Measurements from ENCODE around the gene GMEB2. TPM values are rescaled to one million over a fixed set of nuclear protein-coding genes. Genes with fewer than 3 reads are reported as not detected.
"Not testable (repeated sequence)": the region's sequence is repeated elsewhere in the genome, so short reads cannot be mapped to it uniquely, and the experiment has no call there.

Gene GMEB2
- total RNA-seq, 1 experiment from 2014 or later: 8.4 TPM

DNA sequence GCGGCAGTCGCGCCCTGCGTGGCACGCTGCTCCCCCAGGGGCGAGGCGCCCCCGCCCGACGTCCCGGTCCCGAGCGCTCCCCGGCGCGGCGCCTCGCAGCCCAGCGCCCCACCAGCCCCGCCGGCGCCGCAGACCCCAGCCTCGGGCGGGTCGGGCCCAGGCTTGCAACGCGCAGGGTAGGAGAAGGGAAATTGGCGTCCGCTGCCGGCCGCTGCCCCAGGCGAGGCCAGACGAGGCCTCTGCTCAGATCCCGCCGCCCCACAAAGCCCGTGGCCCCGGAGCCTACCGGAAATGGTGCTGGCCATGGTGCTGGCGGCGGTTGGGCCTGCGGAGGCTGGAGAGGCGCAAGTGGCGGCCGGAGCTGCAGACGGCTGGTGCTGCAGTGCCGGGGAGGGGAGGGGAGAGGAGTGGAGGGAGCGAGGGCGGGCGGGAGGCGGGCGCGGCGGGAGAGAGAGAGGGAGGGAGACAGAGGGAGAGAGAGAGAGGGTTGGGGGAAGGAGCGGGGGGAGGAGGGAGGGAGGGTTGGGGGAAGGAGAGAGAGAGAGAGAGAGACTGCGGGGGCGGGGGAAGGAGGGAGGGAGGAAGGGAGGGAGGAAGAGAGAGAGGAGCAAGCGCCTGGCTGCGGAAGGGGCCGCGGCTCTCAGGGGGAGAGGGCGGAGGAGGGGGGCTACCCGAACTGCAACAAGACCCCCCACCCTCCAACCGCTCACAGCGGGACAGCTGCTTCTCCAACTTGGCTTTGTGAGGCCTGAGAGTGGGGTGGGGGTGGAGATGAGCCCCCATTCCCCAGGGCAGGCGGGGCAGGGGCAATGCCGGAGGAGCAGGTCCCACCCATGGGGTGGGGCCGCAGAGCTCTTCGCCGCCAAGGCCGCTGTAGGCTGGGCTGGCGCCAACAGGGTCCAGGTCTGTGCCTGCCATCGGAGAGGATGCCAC is 26.4 kb upstream of the GMEB2 start, which contains the start of gene STMN3:
Gene STMN3, minus strand, starts transcription at position 384 of the 933 bp plus-strand sequence. Its CDS starts 79 bp downstream, at position 305.
- H3K79me2 ChIP-seq (ENCODE audit: low read length): no peaks in the 10 kb centered on the region
- H3K9me2 ChIP-seq (replicated peaks; ENCODE audit: insufficient read depth, low read length): no peaks in the 10 kb centered on the region
- H3K4me2 ChIP-seq (ENCODE audit: low read depth, low read length, poor library complexity, severe bottlenecking): no peak within 1 kb of the TSS
- peaks cover 9% of the 10 kb centered on the region for H3K4me1 ChIP-seq (ENCODE audit: low read length)
- DNase-seq: no peak
- no peak within 1 kb of the TSS for H3K9ac ChIP-seq (ENCODE audit: low read length)
- H2AFZ ChIP-seq (ENCODE audit: low read length): no peak within 1 kb of the TSS
- H3K9me3 ChIP-seq (ENCODE audit: low read length): no peaks in the 10 kb centered on the region
- H3K27me3 ChIP-seq (ENCODE audit: low read length): no peaks in the 10 kb centered on the region
- no peaks in the 10 kb centered on the region for H4K20me1 ChIP-seq (ENCODE audit: insufficient read depth, low read depth, low read length)
- H3K36me3 ChIP-seq (ENCODE audit: insufficient read depth, low read length): no peaks in the 10 kb centered on the region
- no peak within 1 kb of the TSS for H3K27ac ChIP-seq (ENCODE audit: low read length)
- no peak within 1 kb of the TSS for H3K4me3 ChIP-seq (ENCODE audit: low read length)

DNA sequence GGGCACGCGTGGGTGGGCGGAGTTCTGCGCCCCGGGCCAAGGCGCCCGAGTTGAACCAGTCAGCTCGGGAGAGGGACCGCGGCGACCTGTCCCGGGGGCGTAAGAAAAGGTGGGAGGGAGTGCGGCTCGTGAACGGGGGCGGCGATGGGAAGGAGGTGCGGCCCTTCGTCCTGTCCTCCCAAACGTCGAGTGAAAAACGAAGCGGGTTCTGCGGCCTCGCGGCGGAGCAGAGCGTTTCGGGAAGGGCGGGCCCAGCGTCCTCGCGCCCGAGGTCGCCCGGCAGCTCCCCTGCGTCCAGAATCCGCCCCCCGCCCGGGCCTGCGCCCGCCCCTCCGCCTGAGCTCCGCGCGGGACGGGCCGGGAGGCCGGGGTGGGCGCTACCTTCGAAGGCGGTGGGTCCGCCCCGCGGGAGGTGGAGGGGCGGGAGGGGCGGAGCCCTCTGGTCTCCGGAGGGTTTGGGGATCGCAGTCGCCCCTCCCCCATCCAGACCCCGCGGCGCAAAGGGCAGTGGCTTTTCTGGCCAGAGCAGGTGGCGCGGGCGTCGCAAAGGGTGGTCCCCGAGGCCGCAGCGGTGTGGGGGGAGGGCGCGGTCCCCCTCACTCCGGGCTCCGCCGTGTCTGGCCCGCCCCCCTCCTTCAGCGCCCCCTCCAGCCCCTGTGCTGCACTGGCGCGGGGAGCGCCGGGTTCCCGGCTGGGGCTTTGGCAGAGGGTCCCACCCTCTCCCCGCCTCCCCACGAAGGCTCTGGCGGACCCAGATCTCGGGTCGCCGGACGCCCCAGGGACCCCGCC is 25.5 kb upstream of the GMEB2 start:
- no peak overlapping the region for H3K4me2 ChIP-seq (ENCODE audit: low read depth, low read length, poor library complexity, severe bottlenecking)

DNA sequence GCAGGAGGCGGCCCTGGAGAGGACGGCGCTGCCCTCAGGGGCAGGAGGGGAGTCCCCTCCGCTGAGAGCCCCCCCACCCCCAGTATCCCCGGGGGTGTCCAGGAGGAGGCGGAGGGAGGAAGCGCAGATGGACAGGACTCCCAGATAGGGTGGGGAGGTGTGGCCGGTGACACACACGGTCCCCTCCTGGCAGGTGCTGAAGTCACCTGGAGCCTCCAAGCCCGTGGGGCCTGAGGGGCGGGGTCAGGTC is 25.0 kb upstream of the GMEB2 start:
- Histone ChIP-seq H3K27ac (ENCODE audit: low read length) (no peak overlapping the region), H3K9ac (ENCODE audit: low read length) (no peak overlapping the region)

More for the DNA sequence above, 25.5 kb upstream of the GMEB2 start:
- no peak for DNase-seq
- Histone ChIP-seq H3K27me3 (ENCODE audit: low read length) (no peaks in the 10 kb centered on the region), H3K36me3 (ENCODE audit: insufficient read depth, low read length) (no peaks in the 10 kb centered on the region), H3K9me2 (replicated peaks; ENCODE audit: insufficient read depth, low read length) (no peaks in the 10 kb centered on the region), H3K27ac (ENCODE audit: low read length) (no peak overlapping the region), H3K4me1 (ENCODE audit: low read length) (peaks cover 3% of the 10 kb centered on the region), H4K20me1 (ENCODE audit: insufficient read depth, low read depth, low read length) (no peaks in the 10 kb centered on the region), H3K79me2 (ENCODE audit: low read length) (no peaks in the 10 kb centered on the region), H3K4me3 (ENCODE audit: low read length) (no peak overlapping the region), H3K9me3 (ENCODE audit: low read length) (no peaks in the 10 kb centered on the region), H2AFZ (ENCODE audit: low read length) (no peak overlapping the region), H3K9ac (ENCODE audit: low read length) (no peak overlapping the region)

DNA sequence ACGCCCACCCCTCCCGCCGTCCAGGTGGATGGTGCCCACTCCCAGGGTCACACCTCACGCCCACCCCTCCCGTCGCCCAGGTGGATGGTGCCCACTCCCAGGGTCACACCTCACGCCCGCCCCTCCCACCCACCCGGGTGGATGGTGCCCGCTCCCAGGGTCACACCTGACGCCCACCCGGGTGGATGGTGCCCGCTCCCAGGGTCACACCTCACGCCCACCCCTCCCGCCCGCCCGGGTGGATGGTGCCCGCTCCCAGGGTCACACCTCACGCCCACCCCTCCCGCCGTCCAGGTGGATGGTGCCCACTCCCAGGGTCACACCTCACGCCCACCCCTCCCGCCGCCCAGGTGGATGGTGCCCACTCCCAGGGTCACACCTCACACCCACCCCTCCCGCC is 23.6 kb upstream of the GMEB2 start:
- H3K79me2 ChIP-seq (ENCODE audit: low read length); H3K9me3 ChIP-seq (ENCODE audit: low read length); H3K4me2 ChIP-seq (ENCODE audit: low read depth, low read length, poor library complexity, severe bottlenecking); H3K9ac ChIP-seq (ENCODE audit: low read length); H2AFZ ChIP-seq (ENCODE audit: low read length); H3K4me3 ChIP-seq (ENCODE audit: low read length); H3K9me2 ChIP-seq (replicated peaks; ENCODE audit: insufficient read depth, low read length); H3K27me3 ChIP-seq (ENCODE audit: low read length); H4K20me1 ChIP-seq (ENCODE audit: insufficient read depth, low read depth, low read length); H3K36me3 ChIP-seq (ENCODE audit: insufficient read depth, low read length); DNase-seq; H3K27ac ChIP-seq (ENCODE audit: low read length); H3K4me1 ChIP-seq (ENCODE audit: low read length): not testable (repeated sequence)

More for the DNA sequence above, 25.0 kb upstream of the GMEB2 start:
- no peak for DNase-seq
- Histone ChIP-seq H3K27me3 (ENCODE audit: low read length) (no peaks in the 10 kb centered on the region), H3K4me1 (ENCODE audit: low read length) (no peaks in the 10 kb centered on the region), H3K9me3 (ENCODE audit: low read length) (no peaks in the 10 kb centered on the region), H3K79me2 (ENCODE audit: low read length) (no peaks in the 10 kb centered on the region), H4K20me1 (ENCODE audit: insufficient read depth, low read depth, low read length) (no peaks in the 10 kb centered on the region), H3K9me2 (replicated peaks; ENCODE audit: insufficient read depth, low read length) (no peaks in the 10 kb centered on the region), H3K36me3 (ENCODE audit: insufficient read depth, low read length) (no peaks in the 10 kb centered on the region), H2AFZ (ENCODE audit: low read length) (no peak overlapping the region), H3K4me2 (ENCODE audit: low read depth, low read length, poor library complexity, severe bottlenecking) (no peak overlapping the region), H3K4me3 (ENCODE audit: low read length) (no peak overlapping the region)

DNA sequence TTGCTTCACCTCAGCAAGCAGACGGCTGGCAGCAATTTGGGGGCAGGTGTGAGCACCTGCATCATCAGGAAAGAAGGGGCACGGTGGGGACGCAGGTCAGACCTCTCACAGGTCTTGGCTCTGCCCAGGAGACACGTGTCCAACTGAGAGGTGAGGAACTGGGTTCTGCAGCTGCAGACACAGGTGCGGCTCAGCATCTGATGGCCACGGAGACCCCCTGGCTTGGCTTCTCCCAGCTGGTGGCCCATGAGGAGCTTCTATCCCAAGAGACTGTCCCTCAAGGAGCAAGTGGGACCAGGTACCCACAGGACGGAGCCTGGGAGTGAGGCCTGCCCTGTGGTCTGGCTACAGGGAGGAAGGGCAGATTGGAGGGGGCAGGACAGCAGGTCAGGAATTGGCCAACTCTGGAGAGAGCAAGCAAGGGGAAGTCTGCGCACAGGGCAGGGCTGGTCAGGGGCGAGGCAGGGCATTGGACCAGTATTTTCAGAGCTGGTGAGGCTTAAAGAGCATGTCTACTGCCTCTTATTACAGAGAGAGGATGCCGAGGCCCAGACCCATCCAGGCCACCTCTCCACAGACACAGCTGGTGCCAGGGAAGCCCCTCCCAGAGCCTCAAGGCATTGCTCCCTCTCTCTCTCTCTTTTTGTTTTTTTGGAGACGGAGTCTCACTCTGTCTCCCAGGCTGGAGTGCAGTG is 22.1 kb upstream of the GMEB2 start:
- no peak overlapping the region for H3K4me3 ChIP-seq (ENCODE audit: low read length)
- no peaks in the 10 kb centered on the region for H4K20me1 ChIP-seq (ENCODE audit: insufficient read depth, low read depth, low read length)
- H3K4me1 ChIP-seq (ENCODE audit: low read length): no peaks in the 10 kb centered on the region
- H2AFZ ChIP-seq (ENCODE audit: low read length): no peak overlapping the region
- H3K79me2 ChIP-seq (ENCODE audit: low read length): no peaks in the 10 kb centered on the region
- H3K9me3 ChIP-seq (ENCODE audit: low read length): no peaks in the 10 kb centered on the region
- no peak overlapping the region for H3K9ac ChIP-seq (ENCODE audit: low read length)
- no peak for DNase-seq
- H3K36me3 ChIP-seq (ENCODE audit: insufficient read depth, low read length): no peaks in the 10 kb centered on the region
- no peaks in the 10 kb centered on the region for H3K9me2 ChIP-seq (replicated peaks; ENCODE audit: insufficient read depth, low read length)
- H3K27ac ChIP-seq (ENCODE audit: low read length): no peak overlapping the region
- no peaks in the 10 kb centered on the region for H3K27me3 ChIP-seq (ENCODE audit: low read length)
- no peak overlapping the region for H3K4me2 ChIP-seq (ENCODE audit: low read depth, low read length, poor library complexity, severe bottlenecking)

DNA sequence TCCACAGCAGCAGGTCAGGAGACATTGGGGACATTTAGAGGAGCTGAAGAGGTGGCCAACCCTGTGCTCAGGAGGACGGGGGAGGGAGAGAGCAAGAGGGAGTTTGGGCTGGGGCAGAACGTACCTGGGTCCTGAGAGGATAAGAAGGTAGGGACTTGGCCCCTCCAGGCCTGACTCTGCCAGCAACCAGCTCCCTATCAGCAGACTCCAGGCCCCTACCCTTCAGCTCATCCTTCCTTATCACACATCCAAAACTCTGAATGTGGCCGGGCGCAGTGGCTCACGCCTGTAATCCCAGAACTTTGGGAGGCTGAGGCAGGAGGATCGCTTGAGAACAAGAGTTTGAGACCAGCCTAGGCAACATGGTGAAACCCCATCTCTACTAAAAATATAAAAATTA is 21.3 kb upstream of the GMEB2 start:
- Histone ChIP-seq H4K20me1 (ENCODE audit: insufficient read depth, low read depth, low read length) (no peaks in the 10 kb centered on the region), H3K9me3 (ENCODE audit: low read length) (no peaks in the 10 kb centered on the region), H3K9ac (ENCODE audit: low read length) (no peak overlapping the region), H3K79me2 (ENCODE audit: low read length) (no peaks in the 10 kb centered on the region), H3K36me3 (ENCODE audit: insufficient read depth, low read length) (no peaks in the 10 kb centered on the region), H3K9me2 (replicated peaks; ENCODE audit: insufficient read depth, low read length) (no peaks in the 10 kb centered on the region), H3K27ac (ENCODE audit: low read length) (no peak overlapping the region), H3K4me1 (ENCODE audit: low read length) (no peaks in the 10 kb centered on the region), H3K4me3 (ENCODE audit: low read length) (no peak overlapping the region), H2AFZ (ENCODE audit: low read length) (no peak overlapping the region), H3K4me2 (ENCODE audit: low read depth, low read length, poor library complexity, severe bottlenecking) (no peak overlapping the region), H3K27me3 (ENCODE audit: low read length) (no peaks in the 10 kb centered on the region)
- DNase-seq: no peak

DNA sequence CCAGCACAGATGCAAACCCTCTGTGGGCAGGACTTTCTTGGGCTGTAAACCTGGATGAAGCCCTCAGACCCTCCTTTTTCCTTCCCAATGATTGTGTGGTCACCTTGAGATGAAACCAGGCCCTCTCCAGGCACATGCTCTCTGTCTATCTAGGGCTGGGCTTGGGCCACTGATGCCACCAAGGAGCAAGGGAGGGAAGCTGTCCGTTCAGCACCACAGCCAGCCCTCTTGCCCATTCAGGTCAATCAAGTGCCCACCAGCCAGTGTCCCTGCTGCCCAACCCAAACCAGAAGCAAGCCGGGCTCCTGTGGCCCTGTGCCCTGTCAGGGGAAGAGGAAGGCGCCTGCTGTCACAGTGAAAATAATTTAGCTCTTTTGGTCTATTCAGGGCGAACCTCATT is 18.3 kb upstream of the GMEB2 start:
- Histone ChIP-seq H3K4me1 (ENCODE audit: low read length) (peaks cover 14% of the 10 kb centered on the region), H3K27ac (ENCODE audit: low read length) (no peak overlapping the region), H4K20me1 (ENCODE audit: insufficient read depth, low read depth, low read length) (no peaks in the 10 kb centered on the region), H3K79me2 (ENCODE audit: low read length) (no peaks in the 10 kb centered on the region), H3K9ac (ENCODE audit: low read length) (no peak overlapping the region), H3K36me3 (ENCODE audit: insufficient read depth, low read length) (no peaks in the 10 kb centered on the region), H2AFZ (ENCODE audit: low read length) (no peak overlapping the region), H3K4me2 (ENCODE audit: low read depth, low read length, poor library complexity, severe bottlenecking) (no peak overlapping the region), H3K9me2 (replicated peaks; ENCODE audit: insufficient read depth, low read length) (no peaks in the 10 kb centered on the region), H3K4me3 (ENCODE audit: low read length) (no peak overlapping the region), H3K27me3 (ENCODE audit: low read length) (no peaks in the 10 kb centered on the region), H3K9me3 (ENCODE audit: low read length) (no peaks in the 10 kb centered on the region)
- DNase-seq: no peak

DNA sequence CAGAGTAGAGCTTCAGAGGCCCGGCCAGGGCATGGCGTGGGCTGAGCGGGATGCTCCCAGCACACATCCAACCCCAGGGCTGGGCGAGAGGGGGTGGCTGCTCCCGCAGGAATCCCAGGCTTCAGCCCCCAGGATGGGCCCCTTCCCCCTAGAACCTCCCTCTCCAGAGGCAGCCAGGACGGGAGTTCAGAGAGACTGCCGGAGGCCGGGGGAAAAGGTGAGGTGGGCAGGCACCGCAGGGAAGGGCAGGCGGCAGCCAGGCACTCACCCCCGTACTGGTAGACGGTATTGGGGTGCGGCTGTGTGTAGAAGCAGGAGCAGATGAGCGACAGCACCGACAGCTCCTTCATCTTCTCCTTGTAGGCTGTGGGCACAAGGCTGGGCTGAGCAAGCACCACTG is 17.0 kb upstream of the GMEB2 start:
- no peaks in the 10 kb centered on the region for H3K9me3 ChIP-seq (ENCODE audit: low read length)
- H2AFZ ChIP-seq (ENCODE audit: low read length): no peak overlapping the region
- no peak overlapping the region for H3K9ac ChIP-seq (ENCODE audit: low read length)
- H3K4me2 ChIP-seq (ENCODE audit: low read depth, low read length, poor library complexity, severe bottlenecking): no peak overlapping the region
- no peak overlapping the region for H3K27ac ChIP-seq (ENCODE audit: low read length)
- H3K36me3 ChIP-seq (ENCODE audit: insufficient read depth, low read length): no peaks in the 10 kb centered on the region
- no peak for DNase-seq
- no peaks in the 10 kb centered on the region for H3K79me2 ChIP-seq (ENCODE audit: low read length)
- no peaks in the 10 kb centered on the region for H4K20me1 ChIP-seq (ENCODE audit: insufficient read depth, low read depth, low read length)
- H3K27me3 ChIP-seq (ENCODE audit: low read length): no peaks in the 10 kb centered on the region
- H3K9me2 ChIP-seq (replicated peaks; ENCODE audit: insufficient read depth, low read length): no peaks in the 10 kb centered on the region
- peaks cover 14% of the 10 kb centered on the region for H3K4me1 ChIP-seq (ENCODE audit: low read length)
- no peak overlapping the region for H3K4me3 ChIP-seq (ENCODE audit: low read length)
